Measurements from ENCODE around the gene AGTPBP1.

AGTPBP1 gene

DNA sequence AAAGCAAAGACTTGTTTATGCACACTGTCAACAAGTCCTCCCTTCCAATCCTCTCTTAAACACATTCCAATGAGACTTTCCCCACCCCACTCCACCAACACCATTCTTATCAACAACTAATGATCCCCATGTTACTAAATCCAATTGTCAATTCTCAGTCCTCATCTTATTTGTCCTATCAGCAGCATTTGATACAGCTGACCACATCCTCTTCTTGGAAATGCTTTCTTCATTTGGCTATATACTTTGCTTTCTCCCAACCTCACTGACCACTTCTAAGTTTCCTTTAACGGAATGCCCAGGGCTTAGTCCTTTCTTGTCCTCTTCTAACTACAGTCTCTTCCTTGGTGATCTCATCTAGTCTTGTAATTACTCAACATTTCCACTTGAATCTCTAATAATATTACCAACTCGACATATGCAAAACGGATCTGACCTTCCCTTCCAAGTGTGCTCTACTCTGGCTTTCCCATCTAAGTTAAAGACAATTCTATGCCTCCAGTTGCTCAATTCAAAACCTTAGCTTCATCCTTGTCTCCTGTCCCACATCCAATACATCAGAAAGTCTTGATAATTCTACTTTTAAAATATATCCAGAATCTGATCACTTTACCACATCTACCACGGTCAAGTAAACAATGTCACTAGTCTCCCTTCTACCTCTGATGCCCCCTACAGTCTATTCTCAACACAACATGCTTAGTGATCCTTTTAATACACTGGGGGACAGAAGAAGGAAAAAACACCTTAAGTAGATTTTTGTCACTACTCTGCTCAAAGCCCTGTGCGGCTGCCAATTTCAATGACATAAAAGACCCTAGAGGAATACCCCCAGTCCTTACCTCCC, 25.5 kb downstream of the AGTPBP1 start:
- DNase-seq, result no peak

DNA sequence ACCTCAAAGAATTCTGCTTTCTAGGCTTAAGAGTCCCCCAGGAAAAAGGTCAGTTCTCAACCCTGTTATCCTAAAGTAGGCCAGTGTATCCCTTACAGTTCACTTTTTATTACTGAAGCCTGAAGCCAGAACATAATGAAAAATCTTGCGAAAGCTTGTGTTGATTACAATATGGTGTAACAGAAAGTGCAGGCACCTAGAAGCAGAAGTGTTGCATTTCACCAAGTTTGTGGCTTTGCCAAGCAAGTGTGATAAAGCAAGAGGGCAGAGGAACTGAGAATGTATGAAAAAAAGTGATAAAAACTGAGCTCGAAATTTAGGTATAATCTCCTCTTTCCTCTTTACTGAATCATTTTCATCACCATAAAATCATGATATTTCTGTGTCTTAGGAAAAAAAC, 26.2 kb downstream of the AGTPBP1 start:
- no peak for DNase-seq

DNA sequence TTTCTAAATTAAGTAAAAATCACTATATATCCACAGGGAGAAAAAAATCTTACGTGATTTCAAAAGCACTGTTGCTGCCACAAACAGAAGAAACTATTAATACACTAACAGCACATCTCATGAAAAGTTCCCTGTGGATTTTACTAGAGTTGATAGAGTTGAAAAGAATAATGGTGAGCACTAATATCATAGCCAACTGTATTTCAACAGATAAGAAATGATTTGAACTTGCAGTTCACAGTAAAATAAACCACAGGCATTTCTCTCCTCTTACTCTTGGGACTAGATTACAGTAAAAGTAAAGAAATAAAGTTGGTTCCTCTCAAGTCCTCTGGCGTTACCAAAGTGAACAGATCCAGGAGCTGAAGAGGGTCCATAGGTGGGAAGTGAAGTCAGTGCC, 27.9 kb downstream of the AGTPBP1 start:
- no peak for DNase-seq

DNA sequence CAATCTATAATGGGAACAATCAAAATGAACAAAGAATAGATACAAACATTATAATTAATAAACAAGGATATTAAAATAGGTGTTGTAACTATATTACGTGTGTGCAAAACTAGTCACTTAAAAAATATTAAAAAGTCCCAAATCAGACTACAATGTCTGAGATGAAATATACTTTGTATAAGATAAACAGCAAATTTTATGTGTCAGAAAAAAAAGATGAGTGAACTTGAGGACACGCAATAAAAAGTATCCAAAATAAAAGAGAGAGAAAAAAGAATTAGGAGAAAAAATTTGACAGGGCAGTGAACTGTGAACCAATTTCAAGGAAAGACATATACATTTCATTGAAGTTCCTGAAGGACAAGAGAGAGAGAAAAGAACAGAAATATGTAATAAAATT, 37.0 kb downstream of the AGTPBP1 start:
- no peak for DNase-seq

DNA sequence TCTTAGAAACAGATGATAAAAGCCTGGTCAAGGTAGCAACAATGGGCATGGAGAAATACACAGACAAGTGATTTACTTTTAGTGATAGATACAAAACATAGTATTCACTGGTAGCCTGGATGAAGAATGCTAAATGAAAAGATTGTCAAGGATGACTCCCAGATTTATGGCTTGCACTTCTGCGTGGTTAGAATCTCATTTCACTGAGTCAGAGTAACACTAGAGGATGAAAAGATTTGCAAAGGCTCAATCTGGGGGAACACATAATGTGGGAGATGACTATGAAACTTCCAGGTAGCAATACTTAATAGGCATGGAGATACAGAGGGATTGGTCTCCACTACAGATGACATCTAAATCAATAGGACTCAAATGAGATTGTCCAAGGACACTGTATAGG, 38.4 kb downstream of the AGTPBP1 start:
- DNase-seq, result no peak

DNA sequence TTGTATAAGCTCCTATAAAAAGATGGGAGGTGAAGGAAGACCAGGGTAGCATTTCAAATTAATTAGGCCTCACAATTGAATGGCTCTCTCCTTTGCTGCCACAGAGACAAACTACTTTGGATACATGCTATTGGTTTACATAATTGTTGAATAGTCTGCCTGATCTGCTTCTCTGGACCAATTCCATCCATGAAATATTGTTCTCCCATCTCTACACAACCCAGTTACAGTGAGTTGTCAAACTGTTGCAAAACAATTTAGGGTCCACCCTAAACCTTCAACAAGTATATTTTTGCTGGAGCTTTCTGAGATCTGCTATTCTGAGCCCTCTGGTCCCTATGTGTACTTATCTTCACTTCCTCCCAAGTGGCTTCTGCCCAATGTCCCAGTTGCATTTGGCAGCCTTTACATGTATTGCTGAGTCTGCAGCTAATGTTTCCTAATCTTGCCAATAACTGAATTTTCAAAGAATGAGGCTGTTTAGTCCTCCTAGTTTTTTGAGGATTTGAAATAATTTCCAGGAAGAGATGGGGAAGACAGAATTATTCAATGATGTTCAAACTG, 38.9 kb downstream of the AGTPBP1 start:
- DNase-seq, result no peak

DNA sequence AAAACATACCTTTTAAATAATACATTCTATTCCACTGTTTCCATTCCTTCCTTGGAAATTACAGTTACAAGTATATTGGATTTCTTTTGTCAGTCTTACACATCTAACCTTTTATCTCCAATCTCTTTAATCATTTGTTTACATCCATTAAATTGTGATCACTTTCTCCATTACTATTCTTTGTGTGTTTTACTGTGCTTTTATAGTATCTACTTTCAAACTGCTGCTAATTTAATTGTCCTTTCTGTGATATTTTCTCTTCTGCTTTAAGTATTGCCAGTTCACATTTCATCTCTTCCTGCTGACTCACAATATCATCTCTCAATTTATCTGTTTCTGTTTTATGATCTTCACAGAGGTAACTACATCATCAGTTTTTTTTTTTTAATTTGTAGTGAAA, 39.6 kb downstream of the AGTPBP1 start:
- DNase-seq, result no peak

DNA sequence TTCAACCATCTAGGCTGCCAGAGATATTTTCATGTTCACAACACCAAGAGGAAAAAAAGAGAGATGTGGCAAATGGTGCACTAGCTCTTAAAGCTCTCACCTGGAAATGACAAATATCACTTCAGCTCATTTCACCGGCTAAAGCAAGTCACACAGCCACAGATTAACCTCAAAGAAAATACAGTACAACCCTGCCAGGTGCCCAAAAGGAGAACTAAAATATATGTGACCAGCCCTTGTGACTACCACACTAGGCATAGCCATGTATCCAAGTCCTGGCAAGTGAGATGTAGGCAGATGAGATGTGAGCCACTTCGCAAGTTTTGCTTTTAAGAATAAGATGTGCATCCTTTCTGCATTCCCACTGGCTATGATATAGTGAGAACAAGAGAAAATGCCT, 41.4 kb downstream of the AGTPBP1 start:
- no peak for DNase-seq

DNA sequence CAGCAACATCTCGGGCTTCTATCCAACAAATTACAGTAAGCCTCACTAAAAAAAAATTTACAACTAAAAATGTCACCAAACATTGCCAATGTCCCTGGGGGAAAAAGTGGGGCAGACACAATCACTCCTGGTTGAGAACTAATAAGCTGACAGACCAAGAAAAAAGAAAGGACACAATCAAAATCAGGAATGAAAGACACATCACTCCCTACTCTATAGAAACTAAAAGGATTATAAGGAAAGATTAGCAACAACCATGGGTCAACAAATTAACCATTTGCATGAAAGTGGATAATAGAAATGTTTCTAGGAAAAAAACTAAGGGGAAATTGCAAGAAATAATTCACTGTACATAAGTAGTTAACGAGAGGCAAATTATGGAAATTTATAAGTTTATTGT, 53.4 kb downstream of the AGTPBP1 start:
- no peak for DNase-seq

DNA sequence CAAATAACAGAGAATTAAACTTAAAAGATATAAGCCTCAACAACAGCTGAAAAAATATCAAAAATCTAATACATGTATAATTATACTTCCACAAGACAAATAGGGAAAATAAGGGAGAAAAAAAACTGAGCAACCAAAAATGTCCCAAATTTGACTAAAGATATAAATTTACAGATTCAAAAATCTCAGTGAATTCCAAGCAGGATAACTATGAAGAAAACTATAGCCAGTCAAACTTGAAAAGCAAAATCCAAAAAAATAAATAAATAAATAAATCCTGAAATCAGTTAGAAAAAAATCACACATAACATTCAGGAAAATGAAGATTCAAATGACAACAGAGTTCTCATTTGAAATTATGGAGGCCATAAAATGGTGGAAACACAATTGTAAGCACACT, 56.7 kb downstream of the AGTPBP1 start:
- DNase-seq, result no peak

DNA sequence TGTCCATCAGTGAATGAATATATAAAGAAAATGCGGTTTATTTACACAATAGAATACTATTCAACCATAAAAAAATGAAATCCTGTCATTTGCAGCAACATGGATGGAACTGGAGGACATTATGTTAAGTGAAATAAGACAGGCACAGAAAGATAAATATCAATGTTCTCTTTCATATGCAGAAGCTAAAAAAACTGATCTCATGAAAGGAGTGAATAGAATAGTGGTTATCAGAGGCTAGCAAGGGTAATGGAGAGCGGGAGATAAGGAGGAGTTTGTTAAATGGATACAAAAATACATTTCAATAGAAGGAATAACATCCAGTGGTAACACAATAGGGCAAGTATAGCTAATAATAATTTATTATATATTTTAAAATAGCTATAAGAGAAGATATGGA, 65.0 kb downstream of the AGTPBP1 start:
- DNase-seq, result no peak

DNA sequence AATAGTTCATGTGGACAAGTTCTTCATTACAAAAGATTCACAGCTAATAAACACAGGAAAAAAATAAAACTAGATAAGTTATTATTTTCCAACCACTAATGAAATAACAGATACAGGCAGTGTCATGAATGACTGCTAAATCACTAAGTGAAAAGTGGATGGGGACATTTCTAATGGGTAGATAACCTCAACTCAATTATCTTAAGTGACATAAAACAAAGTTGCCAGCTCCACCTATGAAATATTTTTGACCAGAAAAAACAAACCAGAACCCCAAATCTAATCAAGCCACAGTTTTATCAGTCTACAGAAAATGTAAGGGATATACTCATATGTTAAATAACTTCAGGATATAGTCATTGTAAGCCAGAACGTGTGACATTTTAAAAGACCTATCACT, 74.4 kb downstream of the AGTPBP1 start:
- DNase-seq, result no peak

DNA sequence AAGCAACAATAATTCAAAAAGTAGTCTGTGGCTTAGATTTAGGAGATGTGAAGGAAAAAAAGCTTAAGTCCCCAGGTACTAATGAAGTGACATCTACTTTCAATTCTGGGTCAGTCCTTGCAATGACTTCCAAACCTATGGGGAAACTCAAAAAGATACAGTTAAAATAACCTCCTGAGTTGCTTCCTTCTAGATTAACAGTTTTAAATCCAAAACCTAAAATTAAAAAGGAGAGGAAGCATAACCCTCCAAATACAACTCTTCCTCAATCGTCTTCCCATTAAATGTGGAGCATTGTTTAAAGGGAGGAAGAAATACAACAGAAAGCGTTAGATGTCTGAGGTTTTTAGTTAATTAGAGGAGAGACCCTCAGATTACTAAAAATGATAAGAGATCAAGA, 75.7 kb downstream of the AGTPBP1 start:
- DNase-seq, result no peak

DNA sequence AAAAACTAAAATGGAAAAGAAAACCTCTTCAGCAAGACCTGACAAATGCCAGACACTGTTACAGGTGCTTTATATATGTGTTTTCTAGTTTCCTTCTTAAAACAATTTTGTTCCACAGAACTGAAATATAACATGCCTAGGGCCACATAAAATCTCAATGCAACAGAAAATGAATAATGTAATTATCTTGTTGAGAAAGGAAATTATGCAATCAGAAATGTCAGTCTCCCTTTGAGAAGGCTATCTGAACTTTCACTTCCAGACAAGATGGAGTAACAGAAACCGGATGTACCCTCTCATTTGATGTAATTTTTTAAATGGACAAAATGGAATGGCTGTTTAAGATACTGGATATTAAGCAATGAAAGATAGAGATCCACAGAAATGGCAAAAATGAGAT, 79.2 kb downstream of the AGTPBP1 start:
- DNase-seq, result no peak

DNA sequence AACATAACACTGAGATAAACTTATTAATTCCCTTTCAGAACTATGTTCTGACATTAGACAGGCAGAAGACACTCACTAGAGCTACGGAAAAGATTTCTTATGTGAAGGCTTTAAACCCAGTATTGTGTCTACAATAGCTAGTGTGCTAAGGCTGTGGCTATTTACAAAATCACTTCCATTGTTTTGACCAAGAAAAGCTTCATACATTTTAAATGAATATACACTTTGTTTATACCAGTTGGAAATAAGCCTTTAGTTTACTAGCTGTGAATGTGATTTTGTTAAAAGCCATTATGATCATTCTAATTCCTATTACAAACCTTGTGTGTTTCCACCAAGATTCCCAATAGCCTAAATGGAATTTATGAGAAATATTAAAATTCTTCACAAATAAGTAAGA, 83.0 kb downstream of the AGTPBP1 start:
- no peak for DNase-seq

DNA sequence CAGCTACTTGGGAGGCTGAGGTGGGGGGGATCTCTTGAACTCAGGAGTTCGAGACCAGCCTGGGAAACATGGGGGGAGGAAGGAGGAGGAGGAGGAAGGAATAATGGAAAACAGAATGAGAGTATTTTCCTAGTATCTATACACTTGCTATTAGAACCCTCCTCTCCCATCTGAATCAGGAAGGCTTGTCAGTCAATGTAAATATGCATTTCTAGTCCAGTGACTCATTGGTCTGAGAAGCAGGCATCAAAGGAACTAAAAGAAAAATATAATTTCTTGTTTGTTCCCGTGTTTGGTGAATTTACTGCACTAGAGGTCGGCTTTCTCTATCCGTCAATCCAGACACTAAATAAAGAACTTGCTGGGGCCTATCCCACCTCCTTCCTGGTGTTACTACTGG, 88.6 kb downstream of the AGTPBP1 start:
- no peak for DNase-seq

DNA sequence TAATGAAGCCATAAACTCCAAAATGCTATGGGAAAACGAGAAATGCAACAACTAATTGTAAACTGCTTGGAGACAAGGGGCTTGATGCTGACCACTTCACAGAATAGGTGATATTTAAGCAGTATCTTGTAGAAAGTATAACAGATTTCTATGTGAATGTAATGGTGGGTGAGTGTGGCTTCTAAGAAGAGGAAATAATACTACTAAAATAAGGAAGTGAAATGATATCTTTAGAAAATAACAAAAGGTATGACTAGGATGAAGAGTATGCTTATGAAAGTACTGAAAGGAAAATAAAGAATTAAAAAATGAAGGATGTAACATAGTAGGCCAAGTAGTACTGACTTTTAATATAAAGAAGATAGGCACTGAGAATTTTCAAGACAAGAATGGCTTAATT, 94.2 kb downstream of the AGTPBP1 start:
- DNase-seq, result no peak

DNA sequence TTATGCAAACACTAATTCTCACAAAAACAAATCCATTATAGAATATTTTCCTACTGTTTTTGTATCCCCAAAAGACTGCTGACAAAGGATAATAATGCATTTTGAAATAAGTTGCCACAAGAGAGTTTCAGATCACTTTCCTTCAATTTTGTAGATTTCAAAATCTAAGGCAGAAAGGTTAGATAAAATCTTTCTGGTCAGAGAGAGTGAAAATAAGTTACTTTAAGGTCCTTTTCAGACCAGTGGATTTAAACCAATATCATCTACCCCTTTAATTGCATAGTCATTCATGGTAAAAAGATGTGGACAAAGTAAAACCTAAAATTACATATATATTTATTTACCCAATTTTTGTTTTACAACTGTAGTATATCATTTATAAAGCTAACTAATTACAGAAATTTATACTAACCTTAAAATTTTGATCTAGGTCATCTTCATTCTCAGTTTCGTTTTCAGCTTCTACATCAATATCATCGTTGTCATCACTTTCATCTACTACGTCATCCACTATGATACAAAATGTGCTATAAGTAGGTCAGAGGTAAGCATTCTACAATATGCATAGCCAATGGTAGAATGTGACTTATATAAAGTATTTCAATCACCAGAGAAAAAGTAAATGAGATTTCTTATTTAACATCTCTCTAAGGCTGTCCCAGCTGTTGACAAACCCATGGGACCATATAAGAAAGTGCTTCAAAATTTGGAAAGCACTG, 95.7 kb downstream of the AGTPBP1 start:
- no peak for DNase-seq

DNA sequence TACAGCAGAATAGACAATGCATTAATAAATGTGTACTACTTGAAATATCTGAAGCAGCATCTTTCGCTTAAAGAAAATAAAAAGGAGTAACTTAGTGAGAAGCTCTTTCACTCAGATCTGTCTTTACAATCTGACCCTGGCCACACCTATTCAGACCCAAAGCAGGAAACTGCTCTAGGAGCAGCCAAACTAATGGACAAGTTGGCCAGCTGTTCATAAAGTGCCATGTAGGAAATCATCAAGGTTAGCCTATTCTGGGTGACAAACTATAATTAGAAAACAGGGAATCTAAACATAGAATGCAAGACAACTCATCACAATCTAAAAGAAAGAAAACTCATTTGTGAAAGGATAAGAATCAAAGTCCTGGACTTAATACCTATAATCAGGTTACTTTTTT, 101.3 kb downstream of the AGTPBP1 start:
- DNase-seq, result no peak

DNA sequence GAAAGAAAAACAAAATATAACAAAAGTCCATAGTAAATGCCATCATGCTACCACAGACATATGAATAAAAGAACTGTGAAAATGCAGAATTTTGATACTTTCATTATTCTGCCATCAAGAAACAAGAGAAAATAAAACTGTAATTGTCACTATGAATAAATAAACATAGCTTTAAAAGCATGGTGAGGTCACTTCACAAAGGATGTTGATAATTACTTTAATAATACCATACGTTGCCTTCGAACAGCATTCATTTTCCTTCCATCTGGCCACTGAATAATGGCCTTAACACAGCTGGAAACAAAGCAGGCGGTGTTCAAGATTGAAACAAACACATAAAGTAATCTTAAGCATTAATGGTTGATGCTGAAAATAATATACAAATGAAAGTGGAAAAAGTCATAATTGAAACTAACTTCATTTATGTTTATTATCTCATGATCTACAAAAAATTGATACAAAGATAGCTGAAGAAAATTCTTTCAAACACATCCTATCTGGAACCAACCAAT, 102.0 kb downstream of the AGTPBP1 start:
- DNase-seq, result no peak

DNA sequence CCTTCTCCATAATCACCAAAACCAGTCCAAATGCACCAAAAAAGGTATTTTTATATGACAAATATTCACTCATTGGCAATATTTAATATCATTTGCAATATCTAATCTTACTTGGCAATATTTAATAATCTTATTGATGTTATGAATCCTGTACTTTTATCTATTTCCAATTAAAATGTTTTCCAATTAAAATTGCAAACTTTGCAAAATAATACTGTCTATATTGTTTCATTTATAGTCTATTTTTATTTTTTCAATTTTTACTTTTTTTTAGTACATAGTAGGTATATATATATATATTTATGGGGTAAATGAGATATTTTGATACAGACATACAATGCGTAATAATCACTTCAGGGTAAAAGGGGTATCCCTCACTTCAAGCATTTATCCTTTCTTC, 109.9 kb downstream of the AGTPBP1 start:
- DNase-seq, result no peak

DNA sequence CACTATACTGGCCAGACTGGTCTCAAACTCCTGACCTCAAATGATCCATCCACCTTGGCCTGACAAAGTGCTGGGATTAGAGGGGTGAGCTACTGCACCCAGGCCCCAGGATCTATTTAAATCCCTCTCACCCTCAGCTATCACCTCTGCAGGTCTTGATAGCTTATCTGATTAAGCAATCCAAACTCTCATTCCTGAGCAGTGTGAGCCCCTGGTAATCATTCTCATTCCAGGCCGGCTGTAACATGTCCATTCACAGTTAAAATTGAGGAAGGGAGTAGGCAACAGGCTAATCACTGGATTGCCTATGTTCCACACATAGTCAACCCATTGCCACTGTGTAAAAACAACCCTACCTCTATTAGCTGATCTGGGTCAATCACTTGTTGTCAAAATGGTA, 111.1 kb downstream of the AGTPBP1 start:
- DNase-seq, result no peak

DNA sequence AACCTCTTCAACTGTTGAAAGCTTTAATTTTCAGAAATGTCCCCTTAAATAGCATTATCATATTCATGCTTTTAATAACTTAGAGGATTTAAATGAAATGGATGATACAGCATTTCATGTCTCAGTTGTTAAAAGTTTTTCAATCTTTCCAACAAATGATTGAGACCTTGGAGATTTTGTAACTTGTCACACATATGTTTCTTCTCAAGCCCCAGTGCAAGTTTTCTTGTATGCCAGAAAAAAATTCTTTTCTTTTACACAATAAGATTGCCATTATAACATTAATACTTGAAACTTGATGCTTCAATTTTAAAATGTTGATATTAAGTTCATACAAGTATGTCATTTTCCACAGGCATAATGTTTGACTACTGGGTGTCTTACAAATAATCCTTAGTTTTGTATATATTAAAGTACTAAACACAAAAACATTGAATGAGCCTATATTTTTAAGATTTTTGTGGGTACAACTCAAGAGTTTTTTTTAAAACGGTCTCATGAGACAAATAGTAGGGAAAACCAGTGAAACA, 124.5 kb downstream of the AGTPBP1 start:
- no peak for DNase-seq

DNA sequence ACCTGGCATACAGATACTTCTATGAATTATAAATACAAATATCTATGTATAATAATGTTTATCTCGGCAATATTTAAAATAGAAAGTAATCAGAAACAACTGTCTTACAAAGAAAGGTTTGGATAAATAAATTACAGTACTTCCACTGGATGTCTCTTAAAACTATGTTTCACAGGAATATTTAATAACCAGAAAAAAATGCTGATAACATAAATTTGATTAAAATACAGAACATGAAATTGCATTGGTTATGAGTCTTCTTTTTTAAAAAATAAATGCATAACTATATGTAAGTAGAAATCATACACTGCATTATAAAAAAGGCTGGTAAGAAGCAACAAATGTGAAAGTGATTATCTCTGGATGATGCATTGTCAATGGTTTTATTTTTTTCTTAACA, 126.0 kb downstream of the AGTPBP1 start:
- DNase-seq, result no peak
